ENCODE results near the gene TNFAIP8L1. TPM values are rescaled to one million over a fixed set of nuclear protein-coding genes. Genes with fewer than 3 reads are reported as not detected.
A peak's percentile ranks its signal among the peaks of the same experiment; 100 is the strongest.
"Not testable (repeated sequence)": the region's sequence is repeated elsewhere in the genome, so short reads cannot be mapped to it uniquely, and the experiment has no call there.

Gene TNFAIP8L1
- 10 to 100 TPM in 1 of 3 donors, 1 to 10 TPM in 2; 2.4 to 14.1 (median 5.2) TPM for polyA plus RNA-seq

DNA sequence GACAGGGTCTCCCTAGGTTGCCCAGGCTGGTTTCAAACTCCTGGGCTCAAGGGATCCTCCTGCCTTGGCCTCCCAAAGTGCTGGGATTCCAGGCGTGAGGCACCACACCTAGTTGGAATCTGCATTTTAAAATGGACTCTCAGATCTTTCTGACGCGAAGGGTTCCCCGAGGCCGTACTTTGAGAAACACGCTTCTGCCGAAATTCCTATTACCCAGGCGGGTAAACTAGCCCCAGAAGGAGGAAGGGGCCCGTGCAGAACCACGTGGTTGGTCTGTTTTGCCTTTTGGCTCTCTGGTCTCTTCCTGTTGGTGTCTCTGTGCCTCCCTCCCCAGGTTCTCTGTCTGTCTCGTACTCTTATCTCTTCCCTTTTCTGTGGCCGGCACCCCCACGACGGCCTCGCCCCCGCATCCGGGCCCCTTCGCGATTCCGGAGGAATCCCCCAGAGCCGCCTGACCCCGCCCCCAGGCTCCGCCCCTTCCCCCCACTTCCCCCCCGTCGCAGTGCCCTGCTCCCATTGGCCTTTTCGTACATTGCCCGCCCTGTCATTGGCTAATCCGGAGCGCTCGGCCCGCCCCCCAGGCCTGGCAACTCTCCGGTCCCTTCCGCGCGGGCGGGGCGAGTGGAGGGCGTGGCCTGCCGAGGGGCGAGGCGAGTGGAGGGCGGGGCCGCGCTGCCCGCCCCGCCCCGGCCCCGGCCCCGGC, at the start of gene TNFAIP8L1:
Gene TNFAIP8L1, plus strand, starts transcription at position 689 of the 703 bp plus-strand sequence. CDS start 12,354 bp downstream, outside the sequence.
- Mint-ChIP-seq H3K4me3 (peak within 1 kb of the TSS; percentile 93 to 99 (median 97)), H3K9me3 (no peaks in the 10 kb centered on the region), H3K4me1 (peaks cover 16 to 22% of the 10 kb centered on the region in 2 donors), H3K27me3 (ENCODE audit: low read depth in 3 of 3) (peaks cover 2 to 8% (median 6%) of the 10 kb centered on the region in 3 donors), H3K27ac (peak within 1 kb of the TSS; percentile 94 to 99 (median 98)), H3K36me3 (no peaks in the 10 kb centered on the region)
- DNase-seq, result peak; percentile 99

DNA sequence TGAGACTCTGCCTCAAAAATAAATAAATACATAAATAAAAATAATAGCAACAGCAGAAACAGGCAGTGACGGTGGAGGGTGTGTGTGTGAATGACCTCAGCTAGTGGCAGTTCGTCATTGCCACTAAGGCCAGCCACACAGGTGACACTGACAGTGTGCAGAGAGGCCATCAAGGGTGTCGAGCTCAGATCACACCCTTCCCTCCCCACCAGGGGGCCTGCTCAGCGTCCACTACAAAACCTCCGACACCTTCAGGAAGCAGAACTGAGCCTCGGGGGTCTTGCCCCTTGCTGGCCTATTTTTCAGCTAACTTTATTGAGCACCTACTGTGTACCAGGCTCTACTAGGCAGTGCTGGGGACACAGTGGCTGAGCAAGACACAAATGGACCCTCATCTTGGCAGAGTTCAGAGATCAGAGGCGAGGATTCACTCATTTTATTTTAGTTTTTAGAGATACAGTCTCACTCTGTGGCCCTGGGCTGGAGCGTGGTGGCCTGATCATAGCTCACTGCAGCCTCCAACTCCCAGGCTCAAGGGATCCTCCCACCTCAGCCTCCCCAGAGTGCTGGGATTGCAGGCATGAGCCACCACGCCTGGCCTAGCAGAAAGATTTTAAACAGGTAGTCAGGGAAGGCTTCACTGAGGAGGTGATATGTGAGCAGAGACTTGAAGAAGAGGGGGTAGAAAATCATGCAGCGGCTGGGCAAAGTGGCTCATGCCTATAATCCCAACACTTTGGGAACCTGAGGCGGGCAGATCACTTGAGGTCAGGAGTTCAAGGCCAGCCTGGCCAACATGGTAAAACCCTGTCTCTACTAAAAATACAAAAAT, 49.5 kb upstream of the TNFAIP8L1 start:
- Mint-ChIP-seq H3K27ac (no peak overlapping the region), H3K9me3 (no peaks in the 10 kb centered on the region), H3K36me3 (no peaks in the 10 kb centered on the region), H3K27me3 (ENCODE audit: low read depth in 3 of 3) (peaks cover 8 to 23% (median 20%) of the 10 kb centered on the region in 3 donors), H3K4me1 (no peaks in the 10 kb centered on the region), H3K4me3 (no peak overlapping the region)
- peak in 2 of 3 donors; percentile 12 to 24 for DNase-seq

DNA sequence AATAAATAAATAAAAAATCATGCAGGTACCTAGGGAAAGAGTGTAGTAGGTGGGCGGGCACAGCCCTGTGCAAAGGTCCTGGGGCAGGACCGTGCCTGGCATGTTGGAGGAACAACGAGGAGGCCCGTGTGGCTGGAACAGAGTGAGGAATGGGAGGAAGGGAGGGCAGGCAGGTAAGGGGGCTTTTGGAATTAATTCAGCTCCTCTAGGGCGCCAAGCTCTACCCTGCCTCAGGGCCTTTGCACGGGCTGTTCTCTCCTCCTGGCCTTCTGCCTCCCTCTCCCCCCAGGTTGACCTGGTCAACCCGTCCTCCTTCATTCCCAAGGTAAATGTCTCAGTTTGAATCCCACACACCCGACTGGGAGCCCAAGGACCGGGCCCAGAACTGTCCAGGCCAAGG, 48.8 kb upstream of the TNFAIP8L1 start:
- Mint-ChIP-seq H3K9me3 (no peaks in the 10 kb centered on the region), H3K36me3 (no peaks in the 10 kb centered on the region), H3K27me3 (ENCODE audit: low read depth in 3 of 3) (peaks cover 6 to 20% (median 15%) of the 10 kb centered on the region in 3 donors), H3K4me1 (no peaks in the 10 kb centered on the region), H3K27ac (no peak overlapping the region), H3K4me3 (no peak overlapping the region)
- DNase-seq, result no peak

DNA sequence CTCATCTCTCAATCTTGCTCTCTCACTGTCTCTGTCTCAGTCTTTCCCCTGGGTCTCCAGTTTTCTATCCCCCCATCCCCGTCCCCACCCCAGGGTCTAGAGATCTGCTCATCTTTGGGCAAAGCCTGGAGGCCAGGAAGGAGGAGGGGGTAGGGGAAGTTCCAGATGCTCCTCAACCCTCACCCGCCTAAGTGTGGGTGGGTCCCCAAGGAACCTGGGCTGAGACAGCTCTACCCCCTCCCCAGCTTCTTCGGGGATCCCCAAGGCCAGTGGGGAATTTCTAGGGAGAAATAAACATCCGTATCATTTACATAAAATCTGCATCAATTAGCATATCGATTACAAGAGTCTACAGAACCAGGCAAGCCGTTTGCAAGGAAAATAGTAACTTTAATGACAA, 48.0 kb upstream of the TNFAIP8L1 start:
- peaks cover 0 to 16% (median 14%) of the 10 kb centered on the region in 3 donors for H3K27me3 Mint-ChIP-seq (ENCODE audit: low read depth in 3 of 3)
- no peak overlapping the region for H3K4me3 Mint-ChIP-seq
- no peaks in the 10 kb centered on the region for H3K9me3 Mint-ChIP-seq
- H3K4me1 Mint-ChIP-seq, result no peaks in the 10 kb centered on the region
- DNase-seq, result no peak
- H3K27ac Mint-ChIP-seq, result peak overlapping the region in 1 of 6 donors; percentile 21
- H3K36me3 Mint-ChIP-seq, result no peaks in the 10 kb centered on the region

DNA sequence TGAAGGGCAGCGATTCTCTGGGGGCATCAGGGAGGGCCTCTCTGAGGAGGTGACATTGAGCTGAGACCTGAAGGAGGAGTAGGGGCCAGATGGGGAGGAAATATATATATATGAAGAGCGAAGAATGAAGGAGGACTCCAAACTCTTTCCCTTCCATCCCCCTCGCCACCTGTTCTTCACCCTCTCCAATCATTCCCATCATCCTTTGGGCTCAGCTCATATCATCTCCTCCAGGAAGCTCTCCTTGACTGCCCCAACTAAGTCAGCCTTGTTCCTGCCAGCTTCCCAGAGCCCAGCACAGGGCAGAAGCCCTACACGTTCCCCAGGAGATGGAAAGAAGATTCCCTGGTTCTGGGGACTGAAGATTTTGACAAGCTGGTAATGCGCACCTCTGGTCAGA, 46.9 kb upstream of the TNFAIP8L1 start:
- H3K4me3 Mint-ChIP-seq, result no peak overlapping the region
- peaks cover 4 to 5% of the 10 kb centered on the region in 2 donors for H3K4me1 Mint-ChIP-seq
- no peaks in the 10 kb centered on the region for H3K36me3 Mint-ChIP-seq
- no peaks in the 10 kb centered on the region for H3K9me3 Mint-ChIP-seq
- no peak overlapping the region for H3K27ac Mint-ChIP-seq
- H3K27me3 Mint-ChIP-seq (ENCODE audit: low read depth in 3 of 3), result peaks cover 0 to 20% (median 12%) of the 10 kb centered on the region in 3 donors
- no peak for DNase-seq

DNA sequence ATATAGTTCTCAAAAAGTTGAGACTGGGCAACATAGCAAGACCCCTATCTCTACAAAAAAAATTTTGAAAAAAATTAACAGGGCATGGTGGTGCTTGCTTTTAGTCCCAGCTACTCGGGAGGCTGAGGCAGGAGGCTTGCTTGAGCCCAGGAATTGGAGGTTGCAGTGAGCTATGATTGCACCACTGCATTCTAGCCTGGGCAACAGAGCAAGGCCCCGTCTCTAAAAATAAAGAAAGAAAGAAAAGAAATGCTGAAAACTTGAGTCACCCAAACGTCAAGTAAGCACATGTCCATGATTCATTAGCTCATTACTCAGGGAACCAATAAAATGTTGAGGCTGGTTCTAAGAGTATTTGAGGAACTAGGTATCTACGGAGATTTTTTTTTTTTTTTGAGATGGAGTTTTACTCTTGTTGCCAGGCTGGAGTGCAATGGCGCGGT, 45.9 kb upstream of the TNFAIP8L1 start:
- no peaks in the 10 kb centered on the region for H3K9me3 Mint-ChIP-seq

DNA sequence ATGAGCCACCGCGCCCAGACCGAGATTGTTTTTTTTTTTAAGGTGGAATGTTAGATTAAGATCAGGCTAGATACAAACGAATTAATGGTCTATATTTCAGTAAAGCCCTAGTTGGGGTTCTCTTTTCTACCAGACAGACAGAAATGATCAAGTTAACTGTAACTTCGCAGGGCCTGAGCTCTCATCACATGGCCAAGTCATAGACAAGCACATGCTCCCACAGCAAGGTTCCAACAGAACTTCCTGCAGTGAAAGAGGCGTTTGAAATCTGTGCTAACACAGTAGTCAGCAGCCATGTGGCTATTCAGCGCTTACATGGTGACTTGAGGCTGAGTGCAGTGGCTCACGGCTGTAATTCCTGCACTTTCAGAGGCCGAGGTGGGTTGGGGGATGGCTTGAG, 45.1 kb upstream of the TNFAIP8L1 start:
- no peak for DNase-seq
- H3K4me3 Mint-ChIP-seq, result no peak overlapping the region
- H3K9me3 Mint-ChIP-seq, result no peaks in the 10 kb centered on the region
- H3K27me3 Mint-ChIP-seq (ENCODE audit: low read depth in 3 of 3), result peaks cover 0 to 18% (median 13%) of the 10 kb centered on the region in 3 donors
- H3K36me3 Mint-ChIP-seq, result no peaks in the 10 kb centered on the region
- H3K27ac Mint-ChIP-seq, result no peak overlapping the region
- peaks cover 6 to 15% of the 10 kb centered on the region in 2 donors for H3K4me1 Mint-ChIP-seq

More for the DNA sequence above, 45.9 kb upstream of the TNFAIP8L1 start:
- Mint-ChIP-seq H3K4me1 (peaks cover 6 to 12% of the 10 kb centered on the region in 2 donors), H3K4me3 (no peak overlapping the region), H3K27me3 (ENCODE audit: low read depth in 3 of 3) (peaks cover 0 to 20% (median 12%) of the 10 kb centered on the region in 3 donors), H3K36me3 (no peaks in the 10 kb centered on the region), H3K27ac (no peak overlapping the region)
- DNase-seq, result no peak

DNA sequence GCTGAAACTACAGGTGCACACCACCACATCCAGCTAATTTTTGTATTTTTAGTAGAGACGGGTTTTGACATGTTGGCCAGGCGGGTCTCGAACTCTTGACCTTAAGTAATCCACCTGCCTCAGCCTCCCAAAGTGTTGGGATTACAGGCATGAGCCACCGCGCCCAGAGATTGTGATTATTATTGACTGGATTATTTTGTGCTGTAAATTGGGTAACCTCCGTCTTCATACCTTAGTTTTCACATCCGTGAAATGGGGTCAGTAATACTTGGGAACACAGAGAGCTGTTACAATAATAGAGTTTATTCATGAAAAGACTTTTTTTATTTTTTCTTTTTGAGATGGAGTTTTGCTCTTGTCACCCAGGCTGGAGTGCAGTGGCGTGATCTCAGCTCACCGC, 44.2 kb upstream of the TNFAIP8L1 start:
- H3K4me3 Mint-ChIP-seq, H3K9me3 Mint-ChIP-seq, H3K27ac Mint-ChIP-seq, DNase-seq, H3K36me3 Mint-ChIP-seq: not testable (repeated sequence)
- Mint-ChIP-seq H3K27me3 (ENCODE audit: low read depth in 3 of 3) (peaks cover 0 to 18% (median 11%) of the 10 kb centered on the region in 3 donors), H3K4me1 (peaks cover 6 to 18% of the 10 kb centered on the region in 2 donors)

DNA sequence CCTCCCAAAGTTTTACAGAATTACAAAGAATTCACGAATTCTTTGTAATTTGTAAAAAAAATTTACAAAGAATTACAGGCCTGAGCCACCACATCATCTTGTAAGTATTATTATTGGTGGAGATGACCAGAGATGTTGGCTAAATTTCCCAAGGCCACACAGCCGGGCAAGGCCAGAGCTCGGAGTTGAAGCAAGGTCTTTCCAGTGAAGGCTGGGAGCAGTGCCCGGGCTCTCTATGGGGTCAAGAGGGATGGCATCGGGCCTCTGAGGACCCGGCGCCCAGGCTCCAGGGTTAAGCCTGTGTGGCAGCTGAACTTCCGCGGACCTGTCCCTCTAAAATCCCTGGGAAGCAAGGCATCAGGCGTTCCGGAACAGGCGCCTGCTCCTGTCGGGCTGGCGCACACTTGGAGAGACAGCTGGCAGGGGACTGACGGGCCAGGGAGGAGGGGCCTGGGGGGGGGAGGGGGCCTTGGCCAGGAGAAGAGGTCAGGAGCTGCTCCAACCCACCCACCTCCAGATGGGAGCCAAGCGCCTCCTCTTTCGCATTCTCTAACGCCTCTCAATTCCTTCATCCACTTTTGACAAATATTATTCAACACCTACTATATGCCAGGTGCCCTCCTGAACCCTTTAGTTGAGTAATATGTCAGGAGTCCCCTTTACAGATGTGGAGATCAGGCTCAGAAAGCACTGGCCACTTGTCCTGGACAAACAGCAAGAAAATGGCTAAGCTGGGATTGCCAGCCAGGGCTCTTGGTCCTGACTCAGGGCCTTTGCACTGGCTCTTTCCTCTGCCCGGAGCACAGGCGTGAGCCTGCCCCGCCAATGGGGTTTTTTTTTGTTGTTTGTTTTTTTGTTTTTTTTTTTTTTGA, 43.0 kb upstream of the TNFAIP8L1 start:
- no peak for DNase-seq
- peaks cover 6 to 18% of the 10 kb centered on the region in 2 donors for H3K4me1 Mint-ChIP-seq
- H3K4me3 Mint-ChIP-seq, result no peak overlapping the region
- no peaks in the 10 kb centered on the region for H3K9me3 Mint-ChIP-seq
- no peaks in the 10 kb centered on the region for H3K36me3 Mint-ChIP-seq
- peaks cover 0 to 22% (median 7%) of the 10 kb centered on the region in 3 donors for H3K27me3 Mint-ChIP-seq (ENCODE audit: low read depth in 3 of 3)
- H3K27ac Mint-ChIP-seq, result no peak overlapping the region

DNA sequence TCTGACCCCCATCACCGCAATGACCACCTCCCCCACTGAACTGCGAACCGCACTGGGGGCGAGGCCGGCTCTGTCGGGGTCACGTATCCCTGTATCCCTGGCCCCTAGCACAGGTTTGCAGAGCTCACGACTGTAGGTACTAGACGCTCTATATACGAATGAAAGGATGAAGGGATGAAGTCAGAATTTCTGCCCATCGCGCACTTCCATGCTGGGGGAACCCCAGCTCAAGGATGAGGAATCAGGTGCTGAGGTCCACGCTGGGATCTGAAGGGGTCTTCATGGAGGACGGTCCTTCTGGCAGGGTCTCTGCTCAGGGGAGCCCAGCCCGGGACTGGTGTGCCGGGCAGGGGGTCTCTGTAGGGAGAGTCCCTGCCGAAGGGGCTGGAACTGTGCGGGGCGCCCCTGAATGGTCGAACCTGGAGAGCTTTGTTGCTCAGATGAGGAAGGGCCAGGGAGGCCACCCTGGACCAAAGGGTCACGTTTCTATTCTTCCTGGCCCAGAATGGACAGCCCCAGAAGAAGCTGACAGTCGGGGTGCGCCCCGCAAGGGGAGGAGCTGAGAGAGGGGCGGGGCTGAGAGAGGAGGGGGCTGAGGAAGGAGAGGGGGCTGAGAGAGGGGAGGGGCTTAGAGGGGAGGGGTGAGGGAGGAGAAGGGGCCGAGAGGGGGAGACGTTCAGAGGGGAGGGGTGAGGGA, 41.9 kb upstream of the TNFAIP8L1 start:
- H3K27ac Mint-ChIP-seq, result peak overlapping the region in 1 of 6 donors; percentile 56
- peaks cover 6 to 18% of the 10 kb centered on the region in 2 donors for H3K4me1 Mint-ChIP-seq
- H3K36me3 Mint-ChIP-seq, result no peaks in the 10 kb centered on the region
- peak in 1 of 3 donors; percentile 53 for DNase-seq
- H3K9me3 Mint-ChIP-seq, result no peaks in the 10 kb centered on the region
- peaks cover 0 to 18% (median 5%) of the 10 kb centered on the region in 3 donors for H3K27me3 Mint-ChIP-seq (ENCODE audit: low read depth in 3 of 3)
- H3K4me3 Mint-ChIP-seq, result peak overlapping the region; percentile 67 to 83 (median 79)

DNA sequence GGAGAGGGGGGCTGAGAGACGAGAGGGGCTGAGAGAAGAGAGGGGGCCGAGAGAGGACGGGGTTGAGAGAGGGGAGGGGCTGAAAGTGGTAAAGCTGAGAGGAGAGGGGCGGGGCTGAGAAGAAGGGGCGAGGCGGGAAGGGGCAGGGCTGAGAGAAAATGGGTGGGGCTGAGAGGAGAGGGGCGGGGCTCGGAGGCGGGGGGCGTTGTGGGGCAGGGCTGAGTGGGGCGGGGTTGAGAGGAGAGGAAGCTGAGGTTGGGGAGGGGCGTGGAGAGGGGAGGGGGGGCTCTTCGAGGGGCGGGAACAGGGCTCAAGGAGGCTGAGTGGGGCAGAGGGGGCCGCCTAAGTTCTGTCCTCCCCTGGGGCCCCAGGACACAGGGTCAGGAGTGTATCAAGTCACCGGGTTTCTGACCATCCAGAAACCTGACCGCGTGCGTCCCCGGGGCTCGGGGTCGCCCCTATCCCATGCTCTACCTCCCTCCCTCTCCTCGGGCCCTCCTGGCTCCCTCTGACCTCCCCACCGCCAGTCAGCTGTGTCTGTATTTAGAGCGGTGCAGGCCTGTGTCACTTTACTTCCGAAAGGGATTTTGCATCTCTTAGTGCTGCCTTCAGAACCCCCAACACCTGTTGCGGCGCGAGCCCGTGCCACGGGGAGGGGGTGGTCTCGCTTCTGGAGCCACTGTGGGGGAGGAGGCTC, 41.2 kb upstream of the TNFAIP8L1 start:
- Mint-ChIP-seq H3K9me3 (no peaks in the 10 kb centered on the region), H3K36me3 (no peaks in the 10 kb centered on the region), H3K4me3 (peak overlapping the region; percentile 47 to 83 (median 79)), H3K4me1 (peaks cover 6 to 18% of the 10 kb centered on the region in 2 donors), H3K27me3 (ENCODE audit: low read depth in 3 of 3) (peaks cover 0 to 17% (median 5%) of the 10 kb centered on the region in 3 donors), H3K27ac (peak overlapping the region in 2 of 6 donors; percentile 56 to 58)
- peak; percentile 62 to 64 (median 63) for DNase-seq

DNA sequence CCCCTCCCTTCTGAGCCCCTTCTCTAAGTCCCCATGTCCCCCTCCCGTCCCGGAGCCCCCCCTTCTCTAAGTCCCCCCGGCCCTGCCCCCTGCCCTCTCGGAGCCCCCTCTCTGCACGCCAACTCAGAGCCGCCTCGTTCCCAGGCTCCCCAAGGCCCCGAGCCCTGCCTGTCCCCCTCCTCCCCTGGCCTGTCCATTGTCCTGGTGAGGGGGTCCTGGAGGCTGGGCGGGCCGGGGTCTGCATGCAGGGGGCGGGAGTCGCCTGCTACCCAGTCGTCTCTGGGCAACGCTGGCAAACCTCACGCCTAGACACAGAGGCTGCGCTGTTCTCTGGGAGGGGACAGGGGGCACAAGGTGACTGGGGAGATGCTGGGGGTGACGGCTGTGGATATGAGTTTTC, 40.6 kb upstream of the TNFAIP8L1 start:
- Mint-ChIP-seq H3K4me3 (peak overlapping the region in 4 of 5 donors; percentile 34 to 83 (median 76)), H3K4me1 (peaks cover 6 to 18% of the 10 kb centered on the region in 2 donors), H3K9me3 (no peaks in the 10 kb centered on the region), H3K36me3 (no peaks in the 10 kb centered on the region), H3K27ac (no peak overlapping the region), H3K27me3 (ENCODE audit: low read depth in 3 of 3) (peaks cover 0 to 17% (median 5%) of the 10 kb centered on the region in 3 donors)
- no peak for DNase-seq
